DND-41 (cell line): ENCODE measurements around the gene KLHL20.
"Not testable (repeated sequence)": the region's sequence is repeated elsewhere in the genome, so short reads cannot be mapped to it uniquely, and the experiment has no call there.

Experiments
- ATAC-seq: fragments of 200-7000 bp; cut with Tn5 transposase; 3 replicates; pipeline ENCODE4 v1.9.1; 2021; ENCODE audit warnings: low read depth; ENCODE audit not compliant: insufficient read depth
- DNase-seq: peaks from one replicate; pipeline ENCODE4 v3.0.0-alpha.2; 2020
- H2AFZ ChIP-seq: 2 replicates; pipeline ENCODE4 v1.6.0; 2012; ENCODE audit warnings: low read depth, low read length
- H3K27ac ChIP-seq: 2 replicates; pipeline ENCODE4 v1.5.1; 2012; ENCODE audit warnings: low read length, inconsistent platforms
- H3K27me3 ChIP-seq: fragments of 200-600 bp; sonication (generic); 2 replicates; pipeline ENCODE4 v1.6.0; 2012; ENCODE audit warnings: low read length, mild to moderate bottlenecking, inconsistent platforms; ENCODE audit not compliant: insufficient read depth, poor library complexity
- H3K36me3 ChIP-seq: 2 replicates; pipeline ENCODE4 v1.5.1; 2012; ENCODE audit warnings: low read length, inconsistent platforms; ENCODE audit not compliant: insufficient read depth
- H3K4me1 ChIP-seq: 2 replicates; pipeline ENCODE4 v1.5.1; 2012; ENCODE audit warnings: mild to moderate bottlenecking, low read length; ENCODE audit not compliant: insufficient read depth
- H3K4me2 ChIP-seq: 2 replicates; pipeline ENCODE4 v1.6.0; 2012; ENCODE audit warnings: mild to moderate bottlenecking, moderate library complexity, low read length, inconsistent platforms; ENCODE audit not compliant: insufficient read depth
- H3K4me3 ChIP-seq, 2 experiments: fragments of 200-600 bp in 1 of 2; shearing (Covaris generic) in 1 of 2; 2 replicates each; pipeline ENCODE4 v1.5.1; 2012 to 2016; ENCODE audit warnings: inconsistent platforms in 2 of 2, low read length in 2 of 2, mild to moderate bottlenecking in 2 of 2, low read depth in 1 of 2, moderate library complexity in 1 of 2
- H3K79me2 ChIP-seq: 2 replicates; pipeline ENCODE4 v1.6.0; 2012; ENCODE audit warnings: low read length, inconsistent platforms; ENCODE audit not compliant: insufficient read depth
- H3K9ac ChIP-seq: 2 replicates; pipeline ENCODE4 v1.6.0; 2012; ENCODE audit warnings: low read depth, mild to moderate bottlenecking, inconsistent platforms, low read length, moderate library complexity
- H3K9me3 ChIP-seq: 2 replicates; pipeline ENCODE4 v1.5.1; 2012; ENCODE audit warnings: low read length, moderate library complexity, mild to moderate bottlenecking, inconsistent platforms; ENCODE audit not compliant: insufficient read depth, severe bottlenecking
- H4K20me1 ChIP-seq: 2 replicates; pipeline ENCODE4 v1.6.0; 2012; ENCODE audit warnings: low read length; ENCODE audit not compliant: insufficient read depth
- CTCF ChIP-seq: IDR thresholded peaks from 2 replicates; pipeline ENCODE4 v1.5.1; 2012; ENCODE audit warnings: borderline replicate concordance, low read length, moderate library complexity, mild to moderate bottlenecking; ENCODE audit not compliant: poor library complexity, severe bottlenecking; ENCODE audit errors: extremely low read depth
- EZH2 ChIP-seq: IDR thresholded peaks from 3 replicates; pipeline ENCODE4 v1.6.1; 2012; ENCODE audit warnings: borderline replicate concordance, low read depth, mild to moderate bottlenecking, moderate library complexity, low read length, inconsistent platforms; ENCODE audit not compliant: severe bottlenecking

KLHL20 gene

GRCh38 chr1:173693238-173693637 is 21.5 kb upstream of the KLHL20 start:
- TF ChIP-seq EZH2 (no peak), CTCF (no peak)
- Histone ChIP-seq H3K9ac (no peak overlapping the region), H2AFZ (no peak overlapping the region), H3K4me1 (no peaks in the 10 kb centered on the region), H3K27me3 (no peaks in the 10 kb centered on the region), H3K4me2 (no peak overlapping the region), H3K9me3 (no peaks in the 10 kb centered on the region), H4K20me1 (no peaks in the 10 kb centered on the region), H3K79me2 (no peaks in the 10 kb centered on the region), H3K4me3 (no peak overlapping the region), H3K36me3 (no peaks in the 10 kb centered on the region), H3K27ac (no peak overlapping the region)
- ATAC-seq, result no peak
- no peak for DNase-seq

- ATAC-seq, H3K4me3 ChIP-seq: not testable (repeated sequence)
Measured at GRCh38 chr1:173701299-173701698, 13.5 kb upstream of the KLHL20 start.

GRCh38 chr1:173702736-173703135 is 12.0 kb upstream of the KLHL20 start:
- Histone ChIP-seq H4K20me1 (no peaks in the 10 kb centered on the region), H3K9me3 (no peaks in the 10 kb centered on the region), H3K27ac (no peak overlapping the region), H3K27me3 (no peaks in the 10 kb centered on the region), H3K79me2 (no peaks in the 10 kb centered on the region), H3K4me3 (no peak overlapping the region), H3K4me1 (no peaks in the 10 kb centered on the region), H3K9ac (no peak overlapping the region), H3K4me2 (no peak overlapping the region), H2AFZ (no peak overlapping the region), H3K36me3 (no peaks in the 10 kb centered on the region)
- ATAC-seq (no peak), DNase-seq (no peak)
- TF ChIP-seq CTCF (no peak), EZH2 (no peak)

More at GRCh38 chr1:173701299-173701698, 13.5 kb upstream of the KLHL20 start:
- not testable (repeated sequence) for H3K36me3 ChIP-seq, H3K4me2 ChIP-seq, DNase-seq, H4K20me1 ChIP-seq, H3K9ac ChIP-seq, H3K27ac ChIP-seq, H3K9me3 ChIP-seq, H2AFZ ChIP-seq, H3K27me3 ChIP-seq, H3K4me1 ChIP-seq, H3K79me2 ChIP-seq

- H3K27me3 ChIP-seq, result peaks cover 2% of the 10 kb centered on the region
- no peaks in the 10 kb centered on the region for H3K4me1 ChIP-seq
- no peak overlapping the region for H3K4me3 ChIP-seq
- H2AFZ ChIP-seq, result no peak overlapping the region
- no peak for TF ChIP-seq EZH2
- no peak overlapping the region for H3K4me2 ChIP-seq
- DNase-seq (no peak), ATAC-seq (no peak)
- H3K27ac ChIP-seq, result no peak overlapping the region
- no peaks in the 10 kb centered on the region for H3K79me2 ChIP-seq
- H3K36me3 ChIP-seq, result no peaks in the 10 kb centered on the region
- H4K20me1 ChIP-seq, result no peaks in the 10 kb centered on the region
- no peaks in the 10 kb centered on the region for H3K9me3 ChIP-seq
- no peak overlapping the region for H3K9ac ChIP-seq
Measured at GRCh38 chr1:173705117-173705516, 9.7 kb upstream of the KLHL20 start.

GRCh38 chr1:173708787-173709186 is 6.0 kb upstream of the KLHL20 start:
- H3K36me3 ChIP-seq, result no peaks in the 10 kb centered on the region
- H3K27me3 ChIP-seq, result peaks cover 2% of the 10 kb centered on the region
- H3K9me3 ChIP-seq, result no peaks in the 10 kb centered on the region
- DNase-seq (no peak), ATAC-seq (no peak)
- peaks cover 3% of the 10 kb centered on the region for H3K4me1 ChIP-seq
- H3K4me3 ChIP-seq, result no peak overlapping the region
- H4K20me1 ChIP-seq, result no peaks in the 10 kb centered on the region
- no peak for TF ChIP-seq EZH2
- no peak for TF ChIP-seq CTCF
- no peak overlapping the region for H2AFZ ChIP-seq
- no peaks in the 10 kb centered on the region for H3K79me2 ChIP-seq
- no peak overlapping the region for H3K9ac ChIP-seq
- H3K27ac ChIP-seq, result no peak overlapping the region
- H3K4me2 ChIP-seq, result no peak overlapping the region
